Upper lobe of left lung (tissue), 4 donors: ENCODE data around the gene FOSL2.

Experiments used
- CTCF ChIP-seq, 6 experiments: fragments of 450-650 bp in 4 of 6; fragments of 200-600 bp in 2 of 6; sonication (generic) in 2 of 6; IDR thresholded peaks; one replicate each; pipeline ENCODE4 v1.5.1; 2016 to 2019; ENCODE audit warnings: antibody characterized with exemption in 6 of 6
- POLR2A ChIP-seq, 4 donors: fragments of 450-650 bp; IDR thresholded peaks; one replicate each; pipeline ENCODE4 v1.5.1; 2016 to 2017; ENCODE audit warnings: antibody characterized with exemption in 4 of 4, mild to moderate bottlenecking in 2 of 4
- POLR2AphosphoS5 ChIP-seq, 2 donors: sonication (generic); formaldehyde crosslinking; IDR thresholded peaks; one replicate each; pipeline ENCODE4 v1.5.1; 2017; ENCODE audit warnings: antibody characterized with exemption in 2 of 2

GRCh38 chr2:28412625-28413151 is 20.0 kb downstream of the FOSL2 start:
- TF ChIP-seq CTCF (IDR thresholded peaks at IDR 0.05) (no peak), POLR2A (IDR thresholded peaks at IDR 0.05) (no peak), POLR2AphosphoS5 (IDR thresholded peaks at IDR 0.05) (no peak)
